NCI-H526 treated with DMSO at 0.1 percent for 48 hours (cell line): Measurements from ENCODE around the gene RBP5.

Experiments
- DNase-seq: peaks from one replicate; lab custom pipeline; 2025; lab: John Stamatoyannopoulos, UW

The RBP5 gene

GRCh38 chr12:7073946-7074345, 54.7 kb downstream of the RBP5 start:
- DNase-seq: no peak
